ENCODE measurements around the gene GCLC.

DNA sequence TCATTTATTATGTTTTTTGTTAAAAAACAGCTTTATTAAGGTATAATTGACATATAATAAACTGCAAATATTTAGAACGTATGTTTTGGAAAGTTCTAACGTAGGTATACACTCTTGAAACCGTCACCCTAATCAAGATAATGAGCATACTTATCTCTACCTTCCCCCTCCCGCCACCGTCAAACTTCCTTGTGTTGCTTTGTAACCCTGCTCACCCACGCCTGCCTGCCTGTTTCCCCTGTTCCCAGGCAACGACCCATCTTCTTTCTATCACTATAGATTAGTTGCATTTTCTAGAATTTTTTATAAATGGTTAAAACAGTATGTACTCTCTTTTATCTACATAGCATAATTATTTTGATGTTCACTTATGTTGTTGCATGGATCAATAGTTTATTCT, 33.5 kb upstream of the GCLC start:
- TF ChIP-seq POLR2AphosphoS5 (IDR thresholded peaks at IDR 0.05) (no peak), TAF1 (IDR thresholded peaks at IDR 0.05; ENCODE audit: low read depth) (no peak), EP300 (conservative IDR thresholded peaks at IDR 0.05; ENCODE audit: poor library complexity, severe bottlenecking) (no peak), MXI1 (conservative IDR thresholded peaks at IDR 0.05; ENCODE audit: poor library complexity, severe bottlenecking) (no peak), RAD21 (conservative IDR thresholded peaks at IDR 0.05) (no peak), SMC3 (conservative IDR thresholded peaks at IDR 0.05; ENCODE audit: poor library complexity) (no peak), EZH2 (IDR thresholded peaks at IDR 0.05; ENCODE audit: borderline replicate concordance, insufficient read depth, low read length, poor library complexity, severe bottlenecking) (no peak)
- TF ChIP-seq, protein P1, sequence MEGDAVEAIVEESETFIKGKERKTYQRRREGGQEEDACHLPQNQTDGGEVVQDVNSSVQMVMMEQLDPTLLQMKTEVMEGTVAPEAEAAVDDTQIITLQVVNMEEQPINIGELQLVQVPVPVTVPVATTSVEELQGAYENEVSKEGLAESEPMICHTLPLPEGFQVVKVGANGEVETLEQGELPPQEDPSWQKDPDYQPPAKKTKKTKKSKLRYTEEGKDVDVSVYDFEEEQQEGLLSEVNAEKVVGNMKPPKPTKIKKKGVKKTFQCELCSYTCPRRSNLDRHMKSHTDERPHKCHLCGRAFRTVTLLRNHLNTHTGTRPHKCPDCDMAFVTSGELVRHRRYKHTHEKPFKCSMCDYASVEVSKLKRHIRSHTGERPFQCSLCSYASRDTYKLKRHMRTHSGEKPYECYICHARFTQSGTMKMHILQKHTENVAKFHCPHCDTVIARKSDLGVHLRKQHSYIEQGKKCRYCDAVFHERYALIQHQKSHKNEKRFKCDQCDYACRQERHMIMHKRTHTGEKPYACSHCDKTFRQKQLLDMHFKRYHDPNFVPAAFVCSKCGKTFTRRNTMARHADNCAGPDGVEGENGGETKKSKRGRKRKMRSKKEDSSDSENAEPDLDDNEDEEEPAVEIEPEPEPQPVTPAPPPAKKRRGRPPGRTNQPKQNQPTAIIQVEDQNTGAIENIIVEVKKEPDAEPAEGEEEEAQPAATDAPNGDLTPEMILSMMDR (IDR thresholded peaks at IDR 0.05; ENCODE audit: poor library complexity, severe bottlenecking), result no peak

Data from neural cell (in vitro differentiated cells).